Measurements from ENCODE around the gene ZFYVE28. TPM values are rescaled to one million over a fixed set of nuclear protein-coding genes. Genes with fewer than 3 reads are reported as not detected.

ZFYVE28 gene
- total RNA-seq, 2 donors from 2014 or later, result 5.7 to 16.8 TPM

GRCh38 chr4:2265113-2266110 is 153.0 kb downstream of the ZFYVE28 start:
- TF ChIP-seq CTCF (IDR thresholded peaks at IDR 0.05), result no peak
- TF ChIP-seq POLR2A (IDR thresholded peaks at IDR 0.05), result no peak
- no peak overlapping the region for H3K4me3 ChIP-seq
- no peak for ATAC-seq
- no peaks in the 10 kb centered on the region for H3K36me3 ChIP-seq (replicated peaks in 1 of 2; ENCODE audit: insufficient read depth in 1 of 2, low read depth in 2 of 2)
- WGBS, 2 donors, result 86 to 92% methylated on average over 10 to 18 of the region's 19 CpGs
- intact Hi-C loops (cut with DNase I), result loop anchor here (10.0 kb wide), 1 partner anchor 159 kb away; no protein-coding TSS in a partner anchor
- H3K9me3 ChIP-seq, result no peaks in the 10 kb centered on the region
- no peak overlapping the region for H3K27ac ChIP-seq
- no peak for DNase-seq
- peaks cover 23% of the 10 kb centered on the region for H3K4me1 ChIP-seq
- no peaks in the 10 kb centered on the region for H3K27me3 ChIP-seq

GRCh38 chr4:2264481-2265041 is 153.9 kb downstream of the ZFYVE28 start:
- ATAC-seq, result no peak

GRCh38 chr4:2263926-2264321 is 154.5 kb downstream of the ZFYVE28 start:
- no peak overlapping the region for H3K4me3 ChIP-seq
- H3K27ac ChIP-seq, result no peak overlapping the region
- intact Hi-C loops (cut with DNase I), result loop anchor here (10.0 kb wide), 1 partner anchor 161 kb away; no protein-coding TSS in a partner anchor
- H3K36me3 ChIP-seq (replicated peaks in 1 of 2; ENCODE audit: insufficient read depth in 1 of 2, low read depth in 2 of 2), result no peaks in the 10 kb centered on the region
- no peak for TF ChIP-seq POLR2A (IDR thresholded peaks at IDR 0.05)
- TF ChIP-seq CTCF (IDR thresholded peaks at IDR 0.05), result no peak
- WGBS, 2 donors, result 80% methylated on average over 6 of the region's 6 CpGs; no CpG with 5 or more reads in 1 of the 2 donors
- no peaks in the 10 kb centered on the region for H3K27me3 ChIP-seq
- no peaks in the 10 kb centered on the region for H3K9me3 ChIP-seq
- H3K4me1 ChIP-seq, result peaks cover 38% of the 10 kb centered on the region
- DNase-seq, result peak in 1 of 4 donors; percentile 13
- no peak for ATAC-seq

More at GRCh38 chr4:2264481-2265041, 153.9 kb downstream of the ZFYVE28 start:
- WGBS, 2 donors, result 83 to 95% methylated on average over 2 to 6 of the region's 6 CpGs
- no peaks in the 10 kb centered on the region for H3K27me3 ChIP-seq
- H3K4me1 ChIP-seq, result peaks cover 31% of the 10 kb centered on the region
- peak in 1 of 4 donors; percentile 13 for DNase-seq
- intact Hi-C loops (cut with DNase I), result loop anchor here (10.0 kb wide), 1 partner anchor 160 kb away; no protein-coding TSS in a partner anchor
- TF ChIP-seq CTCF (IDR thresholded peaks at IDR 0.05) (no peak), POLR2A (IDR thresholded peaks at IDR 0.05) (no peak)
- no peak overlapping the region for H3K27ac ChIP-seq
- no peaks in the 10 kb centered on the region for H3K36me3 ChIP-seq (replicated peaks in 1 of 2; ENCODE audit: insufficient read depth in 1 of 2, low read depth in 2 of 2)
- H3K4me3 ChIP-seq, result no peak overlapping the region
- H3K9me3 ChIP-seq, result no peaks in the 10 kb centered on the region

- intact Hi-C loops (cut with DNase I), result loop anchor here (10.0 kb wide), 1 partner anchor 162 kb away; no protein-coding TSS in a partner anchor
These were observed 155.5 kb downstream of the ZFYVE28 start for GRCh38 chr4:2262944-2263250.

More at GRCh38 chr4:2262944-2263250, 155.5 kb downstream of the ZFYVE28 start:
- DNase-seq (no peak), ATAC-seq (no peak)
- Histone ChIP-seq H3K36me3 (replicated peaks in 1 of 2; ENCODE audit: insufficient read depth in 1 of 2, low read depth in 2 of 2) (no peaks in the 10 kb centered on the region), H3K4me3 (peak overlapping the region; percentile 4 to 30), H3K4me1 (peaks cover 48% of the 10 kb centered on the region), H3K27me3 (no peaks in the 10 kb centered on the region), H3K27ac (peak overlapping the region; percentile 75 to 91 (median 89)), H3K9me3 (no peaks in the 10 kb centered on the region)
- WGBS, 2 donors, result 47 to 55% methylated on average over 10 to 13 of the region's 13 CpGs
- TF ChIP-seq POLR2A (IDR thresholded peaks at IDR 0.05) (no peak), CTCF (IDR thresholded peaks at IDR 0.05) (no peak)

All from body of pancreas (tissue), 4 donors.